ENCODE results near the gene MAP2K5.

MAP2K5 gene

DNA sequence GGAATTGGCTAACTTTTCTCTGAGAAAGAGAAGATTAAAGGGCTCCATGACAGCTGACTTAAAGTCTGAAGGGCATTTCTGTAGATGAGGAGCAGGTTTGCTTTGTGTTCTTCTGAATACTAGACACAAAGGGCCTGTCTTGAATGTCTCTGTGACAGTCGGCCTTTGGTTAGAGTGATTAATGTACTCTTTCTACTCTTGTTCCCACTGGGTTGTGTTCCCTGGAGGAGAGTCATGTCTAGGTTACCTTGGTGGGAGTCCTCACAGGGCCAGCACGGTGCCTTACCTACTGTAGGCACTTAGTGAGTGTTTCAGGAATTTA lies 66.1 kb downstream of the MAP2K5 start:
- no peak for TF ChIP-seq TAF1 (IDR thresholded peaks at IDR 0.05; ENCODE audit: low read depth)

DNA sequence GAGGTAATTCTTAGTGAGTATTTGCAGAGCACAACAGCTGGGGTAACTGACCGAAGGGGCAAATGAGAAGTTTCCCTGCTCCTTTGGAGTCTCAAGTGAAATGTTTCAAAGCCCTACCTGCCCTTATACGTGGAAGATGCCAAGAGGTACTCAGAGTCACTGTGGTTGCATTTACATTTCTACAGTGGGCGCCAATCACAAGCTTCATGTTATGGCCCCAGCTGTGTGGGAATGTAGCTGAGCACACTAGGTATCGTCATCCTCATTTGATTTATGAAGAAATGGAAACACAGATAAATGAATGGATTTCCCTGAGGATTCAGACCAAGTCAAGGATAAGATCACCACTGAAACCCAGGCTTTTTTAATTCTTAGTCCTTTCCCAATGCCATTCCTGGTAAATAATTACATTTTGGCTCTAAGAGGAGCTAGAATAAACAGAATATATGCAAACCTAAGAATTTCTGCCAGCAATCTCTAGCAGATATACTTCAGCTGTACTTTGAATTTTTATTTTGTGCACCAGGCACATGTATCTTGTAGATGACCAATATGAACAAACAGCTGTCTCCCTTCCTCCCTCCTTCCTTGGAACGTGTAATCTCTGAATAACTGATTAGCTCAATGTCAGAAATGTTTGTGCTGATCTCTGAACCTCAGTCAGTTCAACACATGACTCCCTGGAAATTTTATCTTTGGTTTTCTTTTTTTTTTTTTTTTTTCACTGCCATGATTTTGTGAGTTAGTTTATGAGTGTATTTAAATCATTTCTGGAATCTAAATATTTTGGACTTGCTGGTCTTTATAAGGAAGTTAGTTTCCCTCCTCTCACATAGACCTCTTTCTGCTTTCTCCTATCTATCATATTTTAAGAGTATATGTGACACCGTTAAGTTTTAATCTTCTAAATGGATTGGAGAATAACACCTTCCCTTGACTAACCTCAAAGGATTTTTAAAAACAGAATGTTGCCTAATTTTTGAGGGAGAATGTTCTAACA lies 69.2 kb downstream of the MAP2K5 start:
- TF ChIP-seq TAF1 (IDR thresholded peaks at IDR 0.05; ENCODE audit: low read depth) (no peak), FOXM1 (IDR thresholded peaks at IDR 0.05; ENCODE audit: borderline replicate concordance, low read depth) (no peak), NFIC (IDR thresholded peaks at IDR 0.05) (no peak), EP300 (IDR thresholded peaks at IDR 0.05; ENCODE audit: borderline replicate concordance) (no peak), TCF12 (IDR thresholded peaks at IDR 0.05; ENCODE audit: low read depth) (no peak), YY1 (IDR thresholded peaks at IDR 0.05; ENCODE audit: low read depth) (no peak)

DNA sequence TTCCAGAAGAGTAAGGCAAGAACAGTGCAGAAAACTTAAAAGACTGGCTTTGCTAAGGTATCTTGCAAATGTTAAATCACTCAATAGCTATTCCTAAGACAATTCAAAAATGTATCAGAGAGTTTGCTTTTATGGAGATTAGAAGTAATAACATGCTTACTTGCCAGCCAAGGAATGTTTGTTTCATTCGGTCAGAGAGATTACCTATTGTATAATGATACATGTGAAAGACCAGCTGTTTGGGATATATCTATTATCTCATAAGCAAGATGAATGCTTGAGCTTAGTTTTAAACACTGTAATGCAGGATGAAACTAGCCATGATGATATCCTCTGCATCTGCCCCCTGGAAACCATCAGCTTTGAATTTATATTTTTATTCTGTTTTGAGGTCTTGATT lies 70.7 kb downstream of the MAP2K5 start:
- TF ChIP-seq TCF12 (IDR thresholded peaks at IDR 0.05; ENCODE audit: low read depth) (no peak), FOXM1 (IDR thresholded peaks at IDR 0.05; ENCODE audit: borderline replicate concordance, low read depth) (no peak), NFIC (IDR thresholded peaks at IDR 0.05) (no peak), TEAD4 (IDR thresholded peaks at IDR 0.05) (no peak)
- TF ChIP-seq, protein P1, sequence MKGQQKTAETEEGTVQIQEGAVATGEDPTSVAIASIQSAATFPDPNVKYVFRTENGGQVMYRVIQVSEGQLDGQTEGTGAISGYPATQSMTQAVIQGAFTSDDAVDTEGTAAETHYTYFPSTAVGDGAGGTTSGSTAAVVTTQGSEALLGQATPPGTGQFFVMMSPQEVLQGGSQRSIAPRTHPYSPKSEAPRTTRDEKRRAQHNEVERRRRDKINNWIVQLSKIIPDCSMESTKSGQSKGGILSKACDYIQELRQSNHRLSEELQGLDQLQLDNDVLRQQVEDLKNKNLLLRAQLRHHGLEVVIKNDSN (IDR thresholded peaks at IDR 0.05) = no peak

DNA sequence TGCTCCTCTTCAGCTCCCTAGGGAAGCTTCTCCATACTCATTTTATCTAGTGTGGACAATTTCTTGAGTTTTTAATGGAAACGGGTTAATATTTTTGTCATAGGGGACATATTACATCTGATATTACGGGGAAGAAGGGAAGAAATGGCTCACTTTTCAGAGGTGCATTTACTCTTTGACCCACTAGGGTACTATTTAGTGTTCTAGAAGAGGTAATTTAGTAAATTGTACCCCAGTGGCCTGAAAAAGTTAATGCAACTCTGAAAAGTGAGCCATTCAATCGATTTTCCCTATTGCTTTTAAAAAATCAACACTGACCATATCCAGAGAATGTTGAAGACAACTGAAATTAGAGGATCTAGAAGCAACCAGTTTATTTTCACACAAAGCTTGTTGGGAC lies 71.2 kb downstream of the MAP2K5 start:
- no peak for TF ChIP-seq EGR1 (IDR thresholded peaks at IDR 0.05)
- TF ChIP-seq, protein P1 (IDR thresholded peaks at IDR 0.05) = no peak
- TF ChIP-seq TAF1 (IDR thresholded peaks at IDR 0.05; ENCODE audit: low read depth) = no peak
- TF ChIP-seq EP300 (IDR thresholded peaks at IDR 0.05; ENCODE audit: borderline replicate concordance) = no peak
- TF ChIP-seq, protein P2, sequence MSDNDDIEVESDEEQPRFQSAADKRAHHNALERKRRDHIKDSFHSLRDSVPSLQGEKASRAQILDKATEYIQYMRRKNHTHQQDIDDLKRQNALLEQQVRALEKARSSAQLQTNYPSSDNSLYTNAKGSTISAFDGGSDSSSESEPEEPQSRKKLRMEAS (IDR thresholded peaks at IDR 0.05) = no peak
- no peak for TF ChIP-seq ZBTB7A (IDR thresholded peaks at IDR 0.05; ENCODE audit: low read depth)

DNA sequence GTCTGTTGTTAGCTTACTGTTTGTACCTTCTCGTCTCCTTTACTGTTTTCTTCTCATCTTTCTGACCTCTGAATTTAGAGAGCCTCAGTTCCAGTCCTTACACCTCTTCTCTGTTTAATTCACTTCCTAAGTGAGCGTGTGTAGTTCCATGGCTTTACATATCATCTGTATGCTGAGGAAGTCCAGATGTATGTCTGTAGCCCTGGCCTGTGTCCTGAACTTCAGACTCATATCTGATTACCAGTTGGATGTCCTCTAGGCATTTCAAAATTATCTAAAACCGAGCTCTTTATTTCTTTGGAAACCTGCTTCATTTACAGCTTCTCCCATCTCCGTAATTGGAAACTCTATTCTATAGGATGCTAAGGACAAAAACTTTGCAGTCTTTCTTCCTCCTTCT lies 75.8 kb downstream of the MAP2K5 start:
- TF ChIP-seq CREB1 (IDR thresholded peaks at IDR 0.05; ENCODE audit: low read depth) = no peak
- no peak for TF ChIP-seq FOXM1 (IDR thresholded peaks at IDR 0.05; ENCODE audit: borderline replicate concordance, low read depth)

DNA sequence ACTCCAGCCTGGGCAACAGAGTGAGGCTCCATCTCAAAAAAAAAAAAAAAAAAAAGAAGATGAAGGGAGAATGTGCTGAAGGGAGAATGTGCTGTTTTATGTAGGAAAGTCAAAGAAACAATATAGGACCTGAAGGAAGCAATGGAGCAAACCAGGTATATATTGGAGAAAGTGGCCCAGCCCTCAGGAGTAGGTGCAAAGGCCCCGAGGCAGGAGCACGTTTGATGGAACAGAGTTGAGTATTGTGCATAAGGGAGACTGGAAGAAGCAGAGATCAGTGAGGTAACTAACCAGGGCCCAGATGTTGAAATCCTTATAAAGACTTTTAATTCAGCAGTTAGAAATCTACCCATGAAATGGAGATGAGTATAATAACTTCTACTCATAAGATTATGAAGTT lies 79.6 kb downstream of the MAP2K5 start:
- TF ChIP-seq ZBTB7A (IDR thresholded peaks at IDR 0.05; ENCODE audit: low read depth) (no peak), EGR1 (IDR thresholded peaks at IDR 0.05) (no peak), YY1 (IDR thresholded peaks at IDR 0.05; ENCODE audit: low read depth) (no peak), NFIC (IDR thresholded peaks at IDR 0.05) (no peak), CREB1 (IDR thresholded peaks at IDR 0.05; ENCODE audit: low read depth) (no peak), TCF12 (IDR thresholded peaks at IDR 0.05; ENCODE audit: low read depth) (no peak), FOXM1 (IDR thresholded peaks at IDR 0.05; ENCODE audit: borderline replicate concordance, low read depth) (no peak), TEAD4 (IDR thresholded peaks at IDR 0.05) (no peak), TAF1 (IDR thresholded peaks at IDR 0.05; ENCODE audit: low read depth) (no peak), CEBPB (IDR thresholded peaks at IDR 0.05) (no peak), RAD21 (IDR thresholded peaks at IDR 0.05; ENCODE audit: low read depth) (no peak), EP300 (IDR thresholded peaks at IDR 0.05; ENCODE audit: borderline replicate concordance) (no peak)
- TF ChIP-seq, protein P2 (IDR thresholded peaks at IDR 0.05) = no peak
- TF ChIP-seq, protein P3, sequence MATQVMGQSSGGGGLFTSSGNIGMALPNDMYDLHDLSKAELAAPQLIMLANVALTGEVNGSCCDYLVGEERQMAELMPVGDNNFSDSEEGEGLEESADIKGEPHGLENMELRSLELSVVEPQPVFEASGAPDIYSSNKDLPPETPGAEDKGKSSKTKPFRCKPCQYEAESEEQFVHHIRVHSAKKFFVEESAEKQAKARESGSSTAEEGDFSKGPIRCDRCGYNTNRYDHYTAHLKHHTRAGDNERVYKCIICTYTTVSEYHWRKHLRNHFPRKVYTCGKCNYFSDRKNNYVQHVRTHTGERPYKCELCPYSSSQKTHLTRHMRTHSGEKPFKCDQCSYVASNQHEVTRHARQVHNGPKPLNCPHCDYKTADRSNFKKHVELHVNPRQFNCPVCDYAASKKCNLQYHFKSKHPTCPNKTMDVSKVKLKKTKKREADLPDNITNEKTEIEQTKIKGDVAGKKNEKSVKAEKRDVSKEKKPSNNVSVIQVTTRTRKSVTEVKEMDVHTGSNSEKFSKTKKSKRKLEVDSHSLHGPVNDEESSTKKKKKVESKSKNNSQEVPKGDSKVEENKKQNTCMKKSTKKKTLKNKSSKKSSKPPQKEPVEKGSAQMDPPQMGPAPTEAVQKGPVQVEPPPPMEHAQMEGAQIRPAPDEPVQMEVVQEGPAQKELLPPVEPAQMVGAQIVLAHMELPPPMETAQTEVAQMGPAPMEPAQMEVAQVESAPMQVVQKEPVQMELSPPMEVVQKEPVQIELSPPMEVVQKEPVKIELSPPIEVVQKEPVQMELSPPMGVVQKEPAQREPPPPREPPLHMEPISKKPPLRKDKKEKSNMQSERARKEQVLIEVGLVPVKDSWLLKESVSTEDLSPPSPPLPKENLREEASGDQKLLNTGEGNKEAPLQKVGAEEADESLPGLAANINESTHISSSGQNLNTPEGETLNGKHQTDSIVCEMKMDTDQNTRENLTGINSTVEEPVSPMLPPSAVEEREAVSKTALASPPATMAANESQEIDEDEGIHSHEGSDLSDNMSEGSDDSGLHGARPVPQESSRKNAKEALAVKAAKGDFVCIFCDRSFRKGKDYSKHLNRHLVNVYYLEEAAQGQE (IDR thresholded peaks at IDR 0.05; ENCODE audit: low read depth) = no peak
- TF ChIP-seq, protein P1 (IDR thresholded peaks at IDR 0.05) = no peak

DNA sequence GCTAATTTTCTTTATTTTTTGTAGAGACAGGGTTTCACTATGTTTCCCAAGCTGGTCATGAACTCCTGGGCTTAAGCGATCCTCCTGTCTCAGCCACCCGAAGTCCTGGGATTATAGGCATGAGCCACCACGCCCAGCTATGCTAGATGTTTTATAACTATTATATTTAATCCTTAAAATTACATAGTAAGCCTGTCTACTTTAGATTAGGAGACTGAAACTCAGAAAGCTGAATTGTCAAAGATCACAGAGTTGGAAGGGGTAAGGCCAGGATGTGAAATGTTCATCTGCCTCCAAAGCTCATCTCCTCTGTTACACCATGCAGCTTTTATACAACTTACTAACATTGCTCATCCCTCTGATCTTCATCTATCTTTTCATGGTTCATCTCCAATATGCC lies 89.8 kb downstream of the MAP2K5 start:
- TF ChIP-seq TEAD4 (IDR thresholded peaks at IDR 0.05) (no peak), ZBTB7A (IDR thresholded peaks at IDR 0.05; ENCODE audit: low read depth) (no peak)
- TF ChIP-seq, protein P2 (IDR thresholded peaks at IDR 0.05) = no peak

DNA sequence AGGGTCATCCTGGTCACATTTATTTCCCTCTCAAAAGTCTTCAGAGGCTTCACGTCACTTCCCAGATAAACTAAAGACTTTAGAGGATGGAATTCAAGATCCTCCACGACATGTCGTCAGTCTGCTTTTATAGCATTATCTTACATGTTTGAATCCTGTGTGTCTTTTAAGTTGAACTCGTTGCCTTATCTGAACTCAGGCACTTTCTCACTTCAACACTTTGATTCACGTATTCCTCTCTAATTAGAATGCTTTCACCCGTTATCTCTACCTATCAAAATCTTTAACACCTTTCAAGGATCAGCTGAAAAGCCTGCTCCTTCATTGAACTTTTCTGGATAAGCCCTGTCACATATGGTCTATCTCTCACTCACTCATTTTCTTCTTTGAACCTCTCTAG lies 97.1 kb downstream of the MAP2K5 start:
- TF ChIP-seq, protein P3 (IDR thresholded peaks at IDR 0.05; ENCODE audit: low read depth) = no peak
- no peak for TF ChIP-seq RAD21 (IDR thresholded peaks at IDR 0.05; ENCODE audit: low read depth)
- TF ChIP-seq, protein P2 (IDR thresholded peaks at IDR 0.05) = no peak
- TF ChIP-seq CEBPB (IDR thresholded peaks at IDR 0.05) = no peak
- no peak for TF ChIP-seq EP300 (IDR thresholded peaks at IDR 0.05; ENCODE audit: borderline replicate concordance)
- TF ChIP-seq ZBTB7A (IDR thresholded peaks at IDR 0.05; ENCODE audit: low read depth) = no peak
